SK-N-SH treated with all-trans-retinoic acid at 6 μM for 48 hours (cell line): Measurements from ENCODE around the gene CYP11A1.

ENCODE experiments used
- ATAC-seq: fragments of 200-7000 bp; cut with Tn5 transposase; 3 replicates; pipeline ENCODE4 v1.9.1; 2020; ENCODE audit warnings: mild to moderate bottlenecking, moderate library complexity
- ARNTL ChIP-seq: fragments of 450-650 bp; formaldehyde crosslinking; IDR thresholded peaks from 2 replicates; pipeline ENCODE4 v1.5.0; 2020; ENCODE audit warnings: low read depth, mild to moderate bottlenecking, moderate library complexity, borderline replicate concordance
- BACH2 ChIP-seq: fragments of 250-450 bp; sonication (Bioruptor Pico); IDR thresholded peaks from 2 replicates; pipeline ENCODE4 v1.9.0; 2021; ENCODE audit warnings: mild to moderate bottlenecking, borderline replicate concordance
- CSDC2 ChIP-seq: fragments of 250-450 bp; sonication (Bioruptor Pico); IDR thresholded peaks from 2 replicates; pipeline ENCODE4 v1.5.0; 2020; ENCODE audit warnings: mild to moderate bottlenecking, moderate library complexity
- ESRRG ChIP-seq: fragments of 250-450 bp; sonication (Bioruptor Pico); IDR thresholded peaks from 2 replicates; pipeline ENCODE4 v1.6.1; 2021; ENCODE audit warnings: mild to moderate bottlenecking
- GLIS3 ChIP-seq: fragments of 250-450 bp; sonication (Bioruptor Pico); IDR thresholded peaks from 2 replicates; pipeline ENCODE4 v1.5.0; 2020; ENCODE audit warnings: mild to moderate bottlenecking, moderate library complexity
- ISL1 ChIP-seq: fragments of 250-450 bp; sonication (Bioruptor Pico); IDR thresholded peaks from 2 replicates; pipeline ENCODE4 v2.1.2; 2022; ENCODE audit warnings: mild to moderate bottlenecking, moderate library complexity
- RARB ChIP-seq: fragments of 250-450 bp; sonication (Bioruptor Pico); IDR thresholded peaks from 2 replicates; pipeline ENCODE4 v1.8.0; 2021; ENCODE audit warnings: mild to moderate bottlenecking, moderate library complexity
- SNAI2 ChIP-seq: fragments of 250-450 bp; sonication (Bioruptor Pico); IDR thresholded peaks from 2 replicates; pipeline ENCODE4 v1.5.0; 2020; ENCODE audit warnings: mild to moderate bottlenecking, moderate library complexity
- TCF4 ChIP-seq: fragments of 250-450 bp; sonication (Bioruptor Pico); IDR thresholded peaks from 2 replicates; pipeline ENCODE4 v1.8.0; 2021; ENCODE audit warnings: mild to moderate bottlenecking, moderate library complexity, borderline replicate concordance
- ZC3H10 ChIP-seq: fragments of 250-450 bp; sonication (Bioruptor Pico); IDR thresholded peaks from 2 replicates; pipeline ENCODE4 v1.5.1; 2021; ENCODE audit warnings: mild to moderate bottlenecking, moderate library complexity
- ZFP3 ChIP-seq: fragments of 250-450 bp; sonication (Bioruptor Pico); IDR thresholded peaks from 2 replicates; pipeline ENCODE4 v1.5.0; 2020; ENCODE audit warnings: mild to moderate bottlenecking, moderate library complexity
- ZFP30 ChIP-seq: fragments of 450-650 bp; formaldehyde crosslinking; IDR thresholded peaks from 2 replicates; pipeline ENCODE4 v1.5.0; 2022; ENCODE audit warnings: mild to moderate bottlenecking, moderate library complexity
- ZNF8 ChIP-seq: fragments of 450-650 bp; formaldehyde crosslinking; IDR thresholded peaks from 2 replicates; pipeline ENCODE4 v1.5.0; 2020; ENCODE audit warnings: mild to moderate bottlenecking, moderate library complexity
- TF ChIP-seq, protein P1 (sequence below): fragments of 250-450 bp; sonication (Bioruptor Pico); IDR thresholded peaks from 2 replicates; pipeline ENCODE4 v1.5.0; 2020; ENCODE audit warnings: mild to moderate bottlenecking, moderate library complexity
- TF ChIP-seq, protein P2 (sequence below): fragments of 250-450 bp; sonication (Bioruptor Pico); IDR thresholded peaks from 2 replicates; pipeline ENCODE4 v1.8.0; 2020; ENCODE audit warnings: mild to moderate bottlenecking, moderate library complexity, borderline replicate concordance
- TF ChIP-seq, protein P3 (sequence below): fragments of 250-450 bp; sonication (Bioruptor Pico); IDR thresholded peaks from 2 replicates; pipeline ENCODE4 v1.8.0; 2021; ENCODE audit warnings: low read depth, mild to moderate bottlenecking, moderate library complexity, borderline replicate concordance
- TF ChIP-seq, protein P4 (sequence below): fragments of 250-450 bp; sonication (Bioruptor Pico); IDR thresholded peaks from 2 replicates; pipeline ENCODE4 v1.5.1; 2021; ENCODE audit warnings: mild to moderate bottlenecking, moderate library complexity
- TF ChIP-seq, protein P5 (sequence below): fragments of 250-450 bp; sonication (Bioruptor Pico); IDR thresholded peaks from 2 replicates; pipeline ENCODE4 v1.5.1; 2020; ENCODE audit warnings: low read depth, mild to moderate bottlenecking, moderate library complexity

Gene CYP11A1

DNA sequence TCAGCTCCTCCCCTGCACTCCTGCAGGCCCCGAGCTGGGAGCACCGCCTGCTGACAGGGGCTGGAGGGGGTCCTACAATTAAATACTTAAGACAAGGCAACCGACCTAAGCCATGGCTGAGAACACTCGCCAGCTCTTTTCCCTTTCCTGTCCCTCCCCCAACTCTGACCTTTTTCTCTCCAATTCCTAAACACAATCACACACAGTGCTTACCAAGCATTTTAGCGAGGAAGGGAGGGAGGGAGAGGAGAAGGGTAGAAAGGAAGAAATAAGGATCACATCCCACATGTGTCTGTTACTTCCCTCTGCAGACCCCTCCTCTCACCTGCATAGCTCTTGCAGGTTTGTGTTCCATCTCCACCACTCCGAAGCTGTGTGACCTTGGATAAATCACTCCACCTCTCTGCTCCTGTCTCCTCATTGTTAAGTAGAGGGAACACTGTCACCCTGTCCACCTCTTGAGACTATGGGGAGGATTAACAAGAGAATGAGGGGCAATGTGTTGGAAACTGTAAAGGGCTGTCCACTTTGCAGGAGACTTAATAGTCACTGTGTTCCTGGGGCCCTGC lies 63.6 kb downstream of the CYP11A1 start:
- no peak for ATAC-seq

DNA sequence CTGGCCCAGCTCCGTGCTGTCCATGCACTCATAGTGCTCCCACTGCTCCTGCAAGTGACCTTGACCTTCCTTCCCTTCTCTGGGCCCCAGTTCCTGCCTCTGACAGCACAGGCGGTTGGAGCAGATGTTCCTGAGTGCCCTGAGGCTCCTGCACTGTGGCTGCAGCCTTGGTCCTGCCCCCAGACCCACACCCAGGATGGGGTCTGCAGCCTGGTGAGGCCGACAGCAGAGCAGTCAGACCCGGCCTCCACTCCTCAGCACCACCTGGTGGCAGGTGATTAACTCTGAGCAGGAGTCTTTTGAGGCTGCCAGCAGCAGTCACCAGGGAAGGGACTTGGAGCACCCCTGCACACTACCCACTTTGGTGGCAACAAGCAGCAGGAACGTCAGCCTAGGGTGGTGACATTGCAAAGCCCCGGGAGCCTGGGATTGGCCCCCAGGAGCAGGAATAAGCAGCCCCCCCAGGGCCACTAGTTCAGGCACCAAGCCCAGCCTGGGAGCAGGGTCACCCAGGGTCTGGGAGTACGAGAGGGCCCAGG lies 64.6 kb downstream of the CYP11A1 start:
- peak; percentile 76 for ATAC-seq
- TF ChIP-seq ISL1 (CRISPR knock-in tag) (no peak), ESRRG (CRISPR knock-in tag) (no peak), GLIS3 (no peak), TCF4 (CRISPR knock-in tag) (peak; percentile 68), RARB (CRISPR knock-in tag) (no peak), ZFP30 (CRISPR knock-in tag) (no peak), ZFP3 (no peak)
- TF ChIP-seq, protein P1, sequence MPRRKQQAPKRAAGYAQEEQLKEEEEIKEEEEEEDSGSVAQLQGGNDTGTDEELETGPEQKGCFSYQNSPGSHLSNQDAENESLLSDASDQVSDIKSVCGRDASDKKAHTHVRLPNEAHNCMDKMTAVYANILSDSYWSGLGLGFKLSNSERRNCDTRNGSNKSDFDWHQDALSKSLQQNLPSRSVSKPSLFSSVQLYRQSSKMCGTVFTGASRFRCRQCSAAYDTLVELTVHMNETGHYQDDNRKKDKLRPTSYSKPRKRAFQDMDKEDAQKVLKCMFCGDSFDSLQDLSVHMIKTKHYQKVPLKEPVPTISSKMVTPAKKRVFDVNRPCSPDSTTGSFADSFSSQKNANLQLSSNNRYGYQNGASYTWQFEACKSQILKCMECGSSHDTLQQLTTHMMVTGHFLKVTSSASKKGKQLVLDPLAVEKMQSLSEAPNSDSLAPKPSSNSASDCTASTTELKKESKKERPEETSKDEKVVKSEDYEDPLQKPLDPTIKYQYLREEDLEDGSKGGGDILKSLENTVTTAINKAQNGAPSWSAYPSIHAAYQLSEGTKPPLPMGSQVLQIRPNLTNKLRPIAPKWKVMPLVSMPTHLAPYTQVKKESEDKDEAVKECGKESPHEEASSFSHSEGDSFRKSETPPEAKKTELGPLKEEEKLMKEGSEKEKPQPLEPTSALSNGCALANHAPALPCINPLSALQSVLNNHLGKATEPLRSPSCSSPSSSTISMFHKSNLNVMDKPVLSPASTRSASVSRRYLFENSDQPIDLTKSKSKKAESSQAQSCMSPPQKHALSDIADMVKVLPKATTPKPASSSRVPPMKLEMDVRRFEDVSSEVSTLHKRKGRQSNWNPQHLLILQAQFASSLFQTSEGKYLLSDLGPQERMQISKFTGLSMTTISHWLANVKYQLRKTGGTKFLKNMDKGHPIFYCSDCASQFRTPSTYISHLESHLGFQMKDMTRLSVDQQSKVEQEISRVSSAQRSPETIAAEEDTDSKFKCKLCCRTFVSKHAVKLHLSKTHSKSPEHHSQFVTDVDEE (CRISPR knock-in tag), result peak; percentile 47; the same call in 1 of the 2 replicates
- TF ChIP-seq, all 23 proteins: peak for 2

More for the DNA sequence above, 63.6 kb downstream of the CYP11A1 start:
- TF ChIP-seq ZNF8 (CRISPR knock-in tag) (no peak), ISL1 (CRISPR knock-in tag) (no peak), TCF4 (CRISPR knock-in tag) (no peak), GLIS3 (no peak)
- TF ChIP-seq, protein P2, sequence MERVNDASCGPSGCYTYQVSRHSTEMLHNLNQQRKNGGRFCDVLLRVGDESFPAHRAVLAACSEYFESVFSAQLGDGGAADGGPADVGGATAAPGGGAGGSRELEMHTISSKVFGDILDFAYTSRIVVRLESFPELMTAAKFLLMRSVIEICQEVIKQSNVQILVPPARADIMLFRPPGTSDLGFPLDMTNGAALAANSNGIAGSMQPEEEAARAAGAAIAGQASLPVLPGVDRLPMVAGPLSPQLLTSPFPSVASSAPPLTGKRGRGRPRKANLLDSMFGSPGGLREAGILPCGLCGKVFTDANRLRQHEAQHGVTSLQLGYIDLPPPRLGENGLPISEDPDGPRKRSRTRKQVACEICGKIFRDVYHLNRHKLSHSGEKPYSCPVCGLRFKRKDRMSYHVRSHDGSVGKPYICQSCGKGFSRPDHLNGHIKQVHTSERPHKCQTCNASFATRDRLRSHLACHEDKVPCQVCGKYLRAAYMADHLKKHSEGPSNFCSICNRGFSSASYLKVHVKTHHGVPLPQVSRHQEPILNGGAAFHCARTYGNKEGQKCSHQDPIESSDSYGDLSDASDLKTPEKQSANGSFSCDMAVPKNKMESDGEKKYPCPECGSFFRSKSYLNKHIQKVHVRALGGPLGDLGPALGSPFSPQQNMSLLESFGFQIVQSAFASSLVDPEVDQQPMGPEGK (CRISPR knock-in tag), result no peak
- TF ChIP-seq, protein P3, sequence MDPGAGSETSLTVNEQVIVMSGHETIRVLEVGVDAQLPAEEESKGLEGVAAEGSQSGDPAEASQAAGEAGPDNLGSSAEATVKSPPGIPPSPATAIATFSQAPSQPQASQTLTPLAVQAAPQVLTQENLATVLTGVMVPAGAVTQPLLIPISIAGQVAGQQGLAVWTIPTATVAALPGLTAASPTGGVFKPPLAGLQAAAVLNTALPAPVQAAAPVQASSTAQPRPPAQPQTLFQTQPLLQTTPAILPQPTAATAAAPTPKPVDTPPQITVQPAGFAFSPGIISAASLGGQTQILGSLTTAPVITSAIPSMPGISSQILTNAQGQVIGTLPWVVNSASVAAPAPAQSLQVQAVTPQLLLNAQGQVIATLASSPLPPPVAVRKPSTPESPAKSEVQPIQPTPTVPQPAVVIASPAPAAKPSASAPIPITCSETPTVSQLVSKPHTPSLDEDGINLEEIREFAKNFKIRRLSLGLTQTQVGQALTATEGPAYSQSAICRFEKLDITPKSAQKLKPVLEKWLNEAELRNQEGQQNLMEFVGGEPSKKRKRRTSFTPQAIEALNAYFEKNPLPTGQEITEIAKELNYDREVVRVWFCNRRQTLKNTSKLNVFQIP, result no peak

DNA sequence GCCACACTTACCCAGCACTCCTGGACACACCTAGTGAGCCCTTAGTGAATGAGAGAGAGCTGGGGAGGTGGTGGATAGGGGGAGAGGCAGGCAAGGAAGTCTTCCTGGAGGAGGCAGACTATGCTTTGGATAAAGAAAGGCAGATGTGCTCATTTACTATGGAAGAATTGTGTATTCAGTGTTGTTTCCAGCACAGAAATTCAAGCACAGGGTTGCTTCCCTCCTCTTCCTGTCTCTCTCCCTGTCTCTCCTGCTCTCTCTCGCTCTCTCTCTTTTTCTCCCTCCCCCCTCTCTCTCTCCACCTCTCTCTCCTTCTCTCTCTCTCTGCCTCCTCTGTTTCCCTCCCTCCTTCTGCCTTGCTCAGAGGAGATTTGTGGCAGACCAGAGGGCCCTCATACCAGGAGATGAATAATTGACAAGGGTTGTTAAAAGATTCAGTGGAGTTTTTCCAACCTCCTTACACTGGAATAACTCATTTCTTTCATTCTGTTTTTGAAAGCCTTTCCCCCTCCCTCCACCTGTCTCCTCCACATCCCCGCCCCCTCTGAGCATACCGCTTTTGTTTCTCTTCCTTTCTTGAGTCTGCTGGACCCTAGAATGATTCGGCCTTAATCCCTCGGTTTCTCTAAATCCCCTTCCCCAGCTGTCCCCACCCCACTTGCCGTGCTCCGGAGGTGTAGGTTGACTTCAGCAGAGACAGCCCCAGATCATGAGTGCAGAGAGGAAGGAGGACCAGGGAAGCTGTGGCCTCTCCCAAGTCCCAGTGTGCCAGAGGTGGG lies 65.7 kb downstream of the CYP11A1 start:
- TF ChIP-seq ZFP30 (CRISPR knock-in tag) (no peak), ZC3H10 (CRISPR knock-in tag) (no peak), BACH2 (CRISPR knock-in tag) (no peak), RARB (CRISPR knock-in tag) (no peak), ARNTL (CRISPR knock-in tag) (no peak), ESRRG (CRISPR knock-in tag) (no peak), CSDC2 (CRISPR knock-in tag) (no peak), SNAI2 (CRISPR knock-in tag) (no peak), TCF4 (CRISPR knock-in tag) (no peak)
- TF ChIP-seq, protein P3, result no peak
- TF ChIP-seq, protein P4, sequence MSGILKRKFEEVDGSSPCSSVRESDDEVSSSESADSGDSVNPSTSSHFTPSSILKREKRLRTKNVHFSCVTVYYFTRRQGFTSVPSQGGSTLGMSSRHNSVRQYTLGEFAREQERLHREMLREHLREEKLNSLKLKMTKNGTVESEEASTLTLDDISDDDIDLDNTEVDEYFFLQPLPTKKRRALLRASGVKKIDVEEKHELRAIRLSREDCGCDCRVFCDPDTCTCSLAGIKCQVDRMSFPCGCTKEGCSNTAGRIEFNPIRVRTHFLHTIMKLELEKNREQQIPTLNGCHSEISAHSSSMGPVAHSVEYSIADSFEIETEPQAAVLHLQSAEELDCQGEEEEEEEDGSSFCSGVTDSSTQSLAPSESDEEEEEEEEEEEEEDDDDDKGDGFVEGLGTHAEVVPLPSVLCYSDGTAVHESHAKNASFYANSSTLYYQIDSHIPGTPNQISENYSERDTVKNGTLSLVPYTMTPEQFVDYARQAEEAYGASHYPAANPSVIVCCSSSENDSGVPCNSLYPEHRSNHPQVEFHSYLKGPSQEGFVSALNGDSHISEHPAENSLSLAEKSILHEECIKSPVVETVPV (CRISPR knock-in tag), result no peak
- TF ChIP-seq, protein P1 (CRISPR knock-in tag), result no peak
- TF ChIP-seq, protein P2 (CRISPR knock-in tag), result no peak
- TF ChIP-seq, protein P5, sequence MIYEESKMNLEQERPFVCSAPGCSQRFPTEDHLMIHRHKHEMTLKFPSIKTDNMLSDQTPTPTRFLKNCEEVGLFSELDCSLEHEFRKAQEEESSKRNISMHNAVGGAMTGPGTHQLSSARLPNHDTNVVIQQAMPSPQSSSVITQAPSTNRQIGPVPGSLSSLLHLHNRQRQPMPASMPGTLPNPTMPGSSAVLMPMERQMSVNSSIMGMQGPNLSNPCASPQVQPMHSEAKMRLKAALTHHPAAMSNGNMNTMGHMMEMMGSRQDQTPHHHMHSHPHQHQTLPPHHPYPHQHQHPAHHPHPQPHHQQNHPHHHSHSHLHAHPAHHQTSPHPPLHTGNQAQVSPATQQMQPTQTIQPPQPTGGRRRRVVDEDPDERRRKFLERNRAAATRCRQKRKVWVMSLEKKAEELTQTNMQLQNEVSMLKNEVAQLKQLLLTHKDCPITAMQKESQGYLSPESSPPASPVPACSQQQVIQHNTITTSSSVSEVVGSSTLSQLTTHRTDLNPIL (CRISPR knock-in tag), result no peak
- no peak for ATAC-seq
